Keratinocyte (primary cell): ENCODE data around the gene SNAP29.

Experiments
- EZH2 ChIP-seq: IDR thresholded peaks from one replicate; pipeline ENCODE4 v1.6.1; 2012; ENCODE audit warnings: inconsistent platforms, mild to moderate bottlenecking, low read length, moderate library complexity
- TF ChIP-seq, protein P1 (sequence below), 3 experiments: IDR thresholded peaks in 1 of 3; conservative IDR thresholded peaks in 1 of 3; optimal IDR thresholded peaks in 1 of 3; 2 replicates in 2 of 3; 3 replicates in 1 of 3; pipeline versions ENCODE3 to v1.5.1; 2011; ENCODE audit warnings: low read length in 3 of 3, mild to moderate bottlenecking in 3 of 3, moderate library complexity in 2 of 3, control low read depth in 1 of 3, inconsistent platforms in 1 of 3; ENCODE audit not compliant: insufficient read depth in 2 of 3; ENCODE audit errors: extremely low read depth in 1 of 3

DNA sequence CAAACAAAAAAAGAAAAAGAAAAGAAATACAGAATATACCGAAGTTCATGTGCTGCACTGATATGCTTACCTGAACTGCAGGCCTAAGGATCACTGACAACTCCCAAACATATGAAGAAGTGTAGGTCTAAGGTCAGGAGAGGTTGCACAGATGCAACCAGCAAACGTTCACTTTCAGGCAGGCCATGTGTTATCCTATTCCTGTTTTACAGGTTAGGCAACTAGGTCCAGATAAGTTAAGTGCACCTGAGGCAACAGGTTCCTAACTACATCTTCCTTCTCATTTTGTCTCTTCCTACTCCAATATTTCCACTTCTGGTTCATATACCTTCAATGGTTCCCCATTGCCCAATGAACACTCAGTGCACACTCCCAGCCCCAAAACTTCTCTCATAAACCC lies 15.3 kb upstream of the SNAP29 start:
- TF ChIP-seq EZH2 = no peak
- TF ChIP-seq, protein P1, sequence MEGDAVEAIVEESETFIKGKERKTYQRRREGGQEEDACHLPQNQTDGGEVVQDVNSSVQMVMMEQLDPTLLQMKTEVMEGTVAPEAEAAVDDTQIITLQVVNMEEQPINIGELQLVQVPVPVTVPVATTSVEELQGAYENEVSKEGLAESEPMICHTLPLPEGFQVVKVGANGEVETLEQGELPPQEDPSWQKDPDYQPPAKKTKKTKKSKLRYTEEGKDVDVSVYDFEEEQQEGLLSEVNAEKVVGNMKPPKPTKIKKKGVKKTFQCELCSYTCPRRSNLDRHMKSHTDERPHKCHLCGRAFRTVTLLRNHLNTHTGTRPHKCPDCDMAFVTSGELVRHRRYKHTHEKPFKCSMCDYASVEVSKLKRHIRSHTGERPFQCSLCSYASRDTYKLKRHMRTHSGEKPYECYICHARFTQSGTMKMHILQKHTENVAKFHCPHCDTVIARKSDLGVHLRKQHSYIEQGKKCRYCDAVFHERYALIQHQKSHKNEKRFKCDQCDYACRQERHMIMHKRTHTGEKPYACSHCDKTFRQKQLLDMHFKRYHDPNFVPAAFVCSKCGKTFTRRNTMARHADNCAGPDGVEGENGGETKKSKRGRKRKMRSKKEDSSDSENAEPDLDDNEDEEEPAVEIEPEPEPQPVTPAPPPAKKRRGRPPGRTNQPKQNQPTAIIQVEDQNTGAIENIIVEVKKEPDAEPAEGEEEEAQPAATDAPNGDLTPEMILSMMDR (optimal IDR thresholded peaks at IDR 0.05 in 1 of 3, IDR thresholded peaks at IDR 0.05 in 1 of 3, conservative IDR thresholded peaks at IDR 0.05 in 1 of 3; ENCODE audit: extremely low read depth in 1 of 3, insufficient read depth in 2 of 3, low read length in 3 of 3) = no peak
